Measurements from ENCODE around the gene KRTAP29-1.
"Not testable (repeated sequence)": the region's sequence is repeated elsewhere in the genome, so short reads cannot be mapped to it uniquely, and the experiment has no call there.

The KRTAP29-1 gene

DNA sequence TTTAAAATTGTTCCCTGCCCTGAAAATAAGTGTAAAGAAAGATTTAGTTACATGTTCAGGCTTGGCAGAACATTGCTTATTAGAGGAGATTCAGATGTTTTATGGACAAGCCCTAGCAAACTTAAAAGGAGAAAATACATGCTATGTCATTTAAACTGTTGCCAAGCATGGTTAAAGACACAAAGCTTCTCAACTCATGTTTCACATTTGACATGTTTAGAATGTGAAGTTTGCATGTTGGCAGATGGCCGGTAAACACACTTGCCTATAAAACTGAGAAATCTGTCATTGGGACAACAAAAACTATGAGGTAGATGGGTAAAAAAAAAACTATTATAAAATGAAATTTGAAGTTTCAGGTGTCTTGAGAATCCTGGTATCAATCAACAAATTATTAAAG, 5.8 kb downstream of the KRTAP29-1 start:
- no peak for DNase-seq

DNA sequence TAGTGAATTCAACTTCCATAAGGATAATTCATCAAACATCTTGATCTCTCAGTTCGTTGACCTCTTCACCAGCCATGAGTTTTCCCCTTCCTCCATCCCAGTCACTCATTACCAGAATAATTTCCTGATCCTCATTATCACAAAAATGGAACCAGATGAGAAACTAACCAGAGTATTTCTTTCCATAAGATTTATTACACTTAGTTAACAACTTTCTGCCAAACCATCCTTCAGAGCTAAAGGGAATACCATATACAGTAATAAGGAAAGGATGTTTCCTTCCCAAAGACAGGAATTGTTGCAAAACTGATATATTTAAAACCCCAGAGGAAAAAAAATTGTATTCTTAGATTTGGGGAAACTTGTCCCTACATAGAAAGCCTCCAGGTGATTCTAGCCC, 8.6 kb downstream of the KRTAP29-1 start:
- no peak for DNase-seq

DNA sequence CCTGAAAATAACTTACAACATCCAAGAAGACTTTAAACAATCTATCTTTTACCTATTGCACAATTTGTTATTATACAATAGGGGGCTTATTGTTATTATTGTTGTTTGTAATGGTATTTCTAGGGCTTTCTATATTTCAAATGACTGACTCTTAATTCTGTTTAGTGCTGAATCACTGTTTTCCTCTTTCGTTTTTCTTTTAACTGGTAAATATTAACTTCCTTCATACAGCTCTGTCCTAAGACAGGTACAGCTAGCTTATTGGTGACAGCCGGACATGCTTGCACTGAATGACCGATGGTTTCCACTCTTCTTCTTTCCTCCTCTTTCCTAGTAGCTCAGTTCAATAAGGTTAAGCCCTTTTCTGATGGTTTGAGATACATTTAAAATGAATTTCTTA, 15.6 kb downstream of the KRTAP29-1 start:
- DNase-seq, result no peak

DNA sequence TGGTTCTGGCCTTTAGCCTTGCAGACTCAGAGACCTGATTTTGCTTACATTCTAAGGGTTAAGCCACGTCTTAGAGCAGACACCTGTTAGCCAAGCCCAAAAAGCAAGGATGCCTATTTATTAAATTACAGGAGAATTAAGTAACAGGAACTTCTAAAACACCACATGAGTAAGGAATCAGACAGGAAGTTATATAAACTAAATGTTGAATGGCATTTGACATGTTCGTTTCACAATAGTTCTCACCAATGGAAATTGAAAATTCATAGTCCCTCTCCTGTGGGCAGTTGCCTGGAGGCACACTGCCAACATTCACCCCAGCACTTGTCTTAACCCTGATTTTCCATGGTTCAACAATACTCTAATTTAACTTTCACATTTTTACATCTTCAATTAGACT, 18.1 kb downstream of the KRTAP29-1 start:
- DNase-seq, result no peak

DNA sequence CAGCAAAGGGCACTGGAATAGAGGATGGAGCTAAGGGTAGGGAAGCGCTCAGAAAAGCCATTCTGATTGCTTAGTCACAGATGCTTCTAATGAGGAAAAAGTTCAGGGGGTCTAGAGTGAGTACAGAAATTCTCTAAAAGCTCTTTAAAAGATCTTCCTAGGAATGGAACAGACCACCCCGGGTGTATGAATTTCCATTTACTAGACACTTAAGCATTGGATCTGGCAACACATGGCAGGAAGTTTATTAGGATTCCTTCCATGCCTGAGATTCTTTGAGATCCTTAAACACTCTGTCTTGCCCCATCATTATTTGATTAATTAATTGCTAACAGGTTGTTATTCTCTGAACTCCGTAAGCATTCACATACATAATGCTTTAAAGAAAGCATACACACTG, 18.6 kb downstream of the KRTAP29-1 start:
- no peak for DNase-seq

DNA sequence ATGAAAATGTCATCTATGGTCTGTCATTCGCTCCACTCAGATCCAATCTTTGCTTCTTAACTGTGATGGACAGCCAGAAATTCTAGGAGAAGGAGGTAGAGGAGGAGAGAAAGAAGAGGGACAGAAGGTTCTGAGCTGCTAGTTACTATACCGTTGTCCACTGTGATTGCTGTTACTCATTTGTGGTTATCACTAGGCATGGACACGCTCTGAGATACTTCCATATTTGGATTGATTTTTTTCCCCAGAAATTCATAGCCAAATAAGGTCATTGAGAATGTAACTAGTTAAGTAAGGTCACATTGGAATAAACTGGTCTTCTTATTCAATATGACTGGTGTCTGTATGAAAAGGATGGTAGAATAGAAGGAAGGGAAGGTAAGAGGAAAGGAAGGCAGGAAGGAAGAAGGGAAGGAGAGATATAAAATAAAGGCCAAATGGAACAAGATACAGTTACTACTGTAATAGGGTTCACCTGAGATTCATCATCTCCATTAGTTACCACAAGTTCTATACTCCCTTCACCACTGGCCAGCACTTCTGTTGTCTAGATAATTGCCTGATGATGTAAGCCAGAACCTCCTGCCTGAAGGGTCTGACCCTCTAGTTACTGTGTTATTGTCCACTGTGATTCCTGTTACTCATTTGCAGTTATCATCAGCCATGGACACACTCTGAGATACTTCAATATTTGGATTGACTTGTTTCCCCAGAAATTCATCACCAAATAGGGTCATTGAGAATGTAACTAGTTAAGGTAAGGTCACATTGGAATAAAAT, 24.3 kb downstream of the KRTAP29-1 start:
- DNase-seq, result no peak

DNA sequence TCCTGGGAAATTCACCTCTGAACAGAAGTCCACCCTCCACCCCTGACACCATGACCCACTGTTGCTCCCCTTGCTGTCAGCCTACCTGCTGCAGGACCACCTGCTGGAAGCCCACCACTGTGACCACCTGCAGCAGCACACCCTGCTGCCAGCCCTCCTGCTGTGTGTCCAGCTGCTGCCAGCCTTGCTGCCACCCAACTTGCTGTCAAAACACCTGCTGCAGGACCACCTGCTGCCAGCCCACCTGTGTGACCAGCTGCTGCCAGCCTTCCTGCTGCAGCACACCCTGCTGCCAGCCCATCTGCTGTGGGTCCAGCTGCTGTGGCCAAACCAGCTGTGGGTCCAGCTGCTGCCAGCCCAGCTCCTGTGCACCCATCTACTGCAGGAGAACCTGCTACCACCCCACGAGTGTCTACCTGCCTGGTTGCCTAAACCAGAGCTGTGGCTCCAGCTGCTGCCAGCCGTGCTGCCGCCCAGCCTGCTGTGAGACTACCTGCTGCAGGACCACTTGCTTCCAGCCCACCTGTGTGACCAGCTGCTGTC, 26.9 kb downstream of the KRTAP29-1 start, which contains the start of gene KRTAP9-7:
Gene KRTAP9-7, plus strand, starts transcription at position 51 of the 543 bp plus-strand sequence. Its CDS starts 0 bp downstream, at position 51.
- DNase-seq, result not testable (repeated sequence)

DNA sequence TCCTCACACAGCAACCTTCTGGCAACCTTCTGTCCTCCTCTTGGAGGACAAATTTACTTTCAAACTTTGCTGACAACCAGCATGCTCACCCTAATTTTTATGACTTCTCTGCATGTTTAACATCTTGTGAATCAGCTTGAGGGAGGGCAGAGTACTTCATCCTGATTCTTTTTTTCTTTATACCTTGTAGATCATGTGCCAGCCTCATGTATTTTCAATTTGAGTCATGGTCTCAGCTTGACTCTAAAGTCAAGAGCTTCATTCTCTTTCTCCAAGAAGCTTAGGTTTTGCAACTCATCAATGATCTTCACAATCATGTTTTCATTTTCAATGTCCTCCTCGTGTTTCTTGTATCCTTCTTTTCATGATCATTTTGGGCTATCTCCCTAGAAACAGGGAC, 30.8 kb downstream of the KRTAP29-1 start:
- DNase-seq, result no peak

DNA sequence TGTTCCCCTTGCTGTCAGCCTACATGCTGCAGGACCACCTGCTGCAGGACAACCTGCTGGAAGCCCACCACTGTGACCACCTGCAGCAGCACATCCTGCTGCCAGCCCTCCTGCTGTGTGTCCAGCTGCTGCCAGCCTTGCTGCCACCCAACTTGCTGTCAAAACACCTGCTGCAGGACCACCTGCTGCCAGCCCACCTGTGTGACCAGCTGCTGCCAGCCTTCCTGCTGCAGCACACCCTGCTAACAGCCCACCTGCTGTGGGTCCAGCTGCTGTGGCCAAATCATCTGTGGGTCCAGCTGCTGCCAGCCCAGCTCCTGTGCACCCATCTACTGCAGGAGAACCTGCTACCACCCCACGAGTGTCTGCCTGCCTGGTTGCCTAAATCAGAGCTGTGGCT, 31.3 kb downstream of the KRTAP29-1 start:
- DNase-seq, result not testable (repeated sequence)

DNA sequence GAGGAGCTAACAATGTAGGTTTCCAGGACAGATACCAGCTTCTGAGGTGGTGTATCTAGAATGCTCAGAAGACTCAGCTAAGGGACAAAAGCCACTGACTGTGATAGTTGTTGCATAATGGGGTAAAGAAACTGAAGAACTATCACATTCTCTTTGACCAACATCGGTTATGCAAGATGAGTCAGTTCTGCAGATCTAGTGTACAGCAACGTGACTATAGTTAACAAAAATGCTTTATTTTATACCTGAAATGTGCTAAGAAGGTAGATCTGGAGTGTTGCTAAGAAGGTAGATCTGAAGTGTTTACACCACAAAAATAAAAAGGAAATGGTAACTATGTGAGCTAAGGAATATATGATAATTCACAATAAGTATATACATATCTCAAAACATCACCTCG, 34.9 kb downstream of the KRTAP29-1 start:
- no peak for DNase-seq

DNA sequence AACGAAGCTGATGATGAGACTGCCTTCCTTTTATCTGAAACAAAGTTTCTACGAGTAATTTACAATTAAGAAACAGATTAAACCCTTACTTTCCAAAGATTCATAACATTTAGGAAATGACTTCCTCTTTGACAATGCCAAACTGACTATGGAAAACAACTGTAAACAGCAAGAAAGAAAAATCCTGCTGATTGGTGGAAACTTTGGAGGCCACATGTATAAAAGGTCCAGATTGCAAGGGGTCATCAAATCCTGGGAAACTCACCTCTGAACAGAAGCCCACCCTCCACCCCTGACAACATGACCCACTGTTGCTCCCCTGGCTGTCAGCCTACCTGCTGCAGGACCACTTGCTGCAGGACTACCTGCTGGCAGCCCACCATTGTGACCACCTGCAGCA, 37.6 kb downstream of the KRTAP29-1 start, which contains the start of gene KRTAP9-6:
Gene KRTAP9-6, plus strand, starts transcription at position 301 of the 400 bp plus-strand sequence. Its CDS starts 0 bp downstream, at position 301.
- no peak for DNase-seq

DNA sequence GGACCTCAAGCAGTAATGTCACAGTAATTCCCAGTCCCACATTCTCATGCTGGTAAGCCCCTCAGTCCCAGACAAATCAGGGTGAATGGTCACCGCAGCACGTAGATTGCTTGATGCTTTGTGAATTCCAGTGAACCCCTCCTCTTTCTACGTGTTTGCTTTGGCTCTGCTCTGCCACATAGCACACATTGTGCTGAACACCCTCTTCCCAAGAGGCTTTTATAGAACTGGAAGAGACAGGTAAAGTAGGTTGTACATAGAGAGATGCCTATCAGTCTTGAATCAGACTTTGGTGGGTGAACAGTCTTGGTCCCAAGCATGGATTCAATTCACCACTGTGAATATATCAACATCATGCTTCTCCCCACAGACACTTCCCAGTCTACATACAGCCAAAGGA, 38.1 kb downstream of the KRTAP29-1 start:
- DNase-seq, result no peak

DNA sequence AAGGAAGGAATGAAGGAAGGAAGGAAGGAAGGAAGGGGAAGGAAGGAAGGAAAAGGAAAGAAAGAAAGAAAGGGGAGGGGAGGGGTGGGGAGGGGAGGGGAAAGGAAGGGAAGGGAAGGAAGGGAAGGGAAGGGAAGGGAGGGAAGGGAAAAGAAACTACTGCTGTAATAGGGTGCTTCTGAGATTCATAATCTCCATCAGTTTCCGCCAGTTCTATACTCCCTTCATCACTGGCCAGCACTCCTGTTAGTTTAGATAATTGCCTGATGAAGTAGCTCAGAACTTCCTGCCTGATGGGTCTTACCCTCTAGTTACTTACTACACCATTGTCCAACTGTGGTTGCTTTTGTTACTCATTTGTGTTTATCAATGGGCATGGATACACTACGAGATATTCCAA, 39.4 kb downstream of the KRTAP29-1 start:
- no peak for DNase-seq

DNA sequence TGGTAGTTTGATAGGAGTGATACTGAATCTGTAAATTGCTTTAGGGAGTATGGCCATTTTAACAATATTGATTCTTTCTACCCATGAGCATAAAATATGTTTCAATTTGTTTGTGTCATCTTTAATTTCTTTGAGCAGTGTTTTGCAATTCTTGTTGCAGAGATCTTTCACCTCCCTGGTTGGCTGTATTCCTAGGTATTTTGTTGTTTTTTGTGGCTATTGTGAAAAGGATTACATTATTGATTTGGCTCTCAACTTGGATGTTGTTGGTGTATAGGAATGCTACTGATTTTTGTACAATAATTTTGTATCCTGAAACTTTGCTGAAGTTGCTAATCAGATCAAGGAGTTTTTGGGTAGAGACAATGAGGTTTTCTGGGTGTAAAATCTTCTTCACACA, 44.2 kb downstream of the KRTAP29-1 start:
- DNase-seq, result no peak

DNA sequence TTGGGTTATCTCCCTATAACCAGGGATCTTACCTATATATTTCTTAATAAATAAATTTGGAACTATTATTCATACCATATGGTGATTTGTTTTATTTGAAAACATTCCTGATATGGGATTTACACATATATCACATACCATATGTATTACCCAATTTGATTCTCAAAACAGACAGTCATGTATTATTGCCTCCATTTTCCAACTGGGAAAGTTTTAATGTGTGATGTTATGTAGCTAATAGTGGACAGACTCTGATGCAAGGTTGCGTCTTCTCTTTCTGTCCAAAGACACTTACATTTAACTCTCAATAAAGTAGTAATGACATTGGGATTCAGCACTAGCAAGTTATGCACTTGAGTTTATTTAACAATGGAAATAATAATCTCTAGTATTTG, 46.4 kb downstream of the KRTAP29-1 start:
- DNase-seq, result no peak

DNA sequence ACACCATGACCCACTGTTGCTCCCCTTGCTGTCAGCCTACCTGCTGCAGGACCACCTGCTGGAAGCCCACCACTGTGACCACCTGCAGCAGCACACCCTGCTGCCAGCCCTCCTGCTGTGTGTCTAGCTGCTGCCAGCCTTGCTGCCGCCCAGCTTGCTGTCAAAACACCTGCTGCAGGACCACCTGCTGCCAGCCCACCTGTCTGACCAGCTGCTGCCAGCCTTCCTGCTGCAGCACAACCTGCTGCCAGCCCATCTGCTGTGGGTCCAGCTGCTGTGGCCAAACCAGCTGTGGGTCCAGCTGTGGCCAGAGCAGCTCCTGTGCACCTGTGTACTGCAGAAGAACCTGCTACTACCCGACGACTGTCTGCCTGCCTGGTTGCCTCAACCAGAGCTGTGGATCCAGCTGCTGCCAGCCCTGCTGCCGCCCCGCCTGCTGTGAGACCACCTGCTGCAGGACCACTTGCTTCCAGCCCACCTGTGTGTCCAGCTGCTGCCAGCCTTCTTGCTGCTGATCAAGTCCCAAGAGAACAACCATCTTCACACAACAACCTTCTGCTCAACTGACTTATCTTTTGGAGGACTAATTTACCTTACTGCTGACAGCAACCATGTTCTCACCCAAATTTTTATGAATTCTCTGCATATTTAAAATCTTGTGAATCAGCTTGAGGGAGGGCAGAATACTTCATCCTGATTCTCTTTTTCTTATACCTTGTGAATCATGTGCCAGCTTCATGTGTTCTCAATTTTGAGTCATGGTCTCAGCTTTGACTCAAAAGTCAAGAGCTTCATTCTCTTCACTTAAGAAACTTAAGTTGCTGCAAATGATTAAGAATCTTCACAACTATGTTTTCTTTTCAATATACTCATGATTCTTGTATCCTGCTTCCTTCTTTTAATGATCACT, 47.0 kb downstream of the KRTAP29-1 start, which contains the start of gene KRTAP9-9:
Gene KRTAP9-9, plus strand, starts transcription at position 4 of the 910 bp plus-strand sequence.
- DNase-seq, result not testable (repeated sequence)

DNA sequence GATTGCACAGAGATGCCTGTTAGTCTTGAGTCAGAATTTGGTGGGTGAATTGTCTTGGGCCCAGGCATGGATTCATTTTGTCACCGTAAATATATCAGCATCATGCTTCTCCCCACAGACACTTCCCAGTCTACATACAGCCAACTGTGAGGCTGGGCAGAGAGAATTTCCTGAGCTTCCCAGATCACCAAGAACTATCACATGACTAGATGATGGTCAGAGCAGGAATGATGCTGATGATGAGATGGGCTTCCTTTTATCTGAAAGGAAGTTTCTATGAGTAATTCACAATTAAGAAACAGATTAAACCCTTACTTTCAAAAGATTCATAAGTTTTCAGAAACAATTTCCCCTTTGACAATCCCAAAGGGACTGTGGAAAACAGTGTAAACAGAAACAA, 47.8 kb downstream of the KRTAP29-1 start:
- no peak for DNase-seq
